Activated naive CD4-positive, alpha-beta T cell (primary cell): ENCODE measurements around the gene SYTL1.
A peak's percentile ranks its signal among the peaks of the same experiment; 100 is the strongest.

Experiments
- DNase-seq, 4 experiments: peaks; one replicate each; lab custom pipeline; 2025; lab: John Stamatoyannopoulos, UW

The SYTL1 gene

DNA sequence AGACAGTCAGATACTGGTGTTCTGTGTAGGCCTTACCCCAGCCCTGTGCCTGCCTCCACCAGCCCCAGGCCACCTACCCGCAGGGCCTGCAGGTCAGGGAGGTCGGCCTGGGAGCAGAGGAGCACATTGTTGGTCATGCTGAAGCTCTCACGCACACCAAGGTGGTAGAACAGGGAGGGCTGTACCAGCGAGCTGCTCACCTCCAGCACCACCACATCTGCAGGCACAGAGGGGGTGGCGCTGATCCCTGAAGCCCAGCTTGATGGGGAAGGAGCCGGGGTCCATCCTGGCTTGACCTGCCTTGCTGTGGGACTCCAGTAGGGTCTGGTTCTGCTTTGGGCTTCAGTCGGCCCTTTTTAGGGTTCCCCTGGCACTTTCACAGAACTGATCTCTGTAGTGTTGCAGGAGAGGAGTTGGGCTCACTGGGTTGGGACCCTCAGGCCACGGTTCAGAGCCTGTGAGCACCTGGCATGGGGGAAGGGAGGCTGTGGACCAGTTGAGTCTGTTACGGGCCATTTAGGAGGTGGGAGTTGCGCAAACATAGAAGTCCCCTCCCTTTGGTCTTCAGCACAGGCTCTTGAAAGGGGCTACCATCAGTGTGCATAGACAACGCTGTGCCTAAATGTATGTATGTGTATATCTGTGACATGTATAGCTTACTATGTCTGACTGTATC is 23.0 kb downstream of the SYTL1 start:
- no peak for DNase-seq

DNA sequence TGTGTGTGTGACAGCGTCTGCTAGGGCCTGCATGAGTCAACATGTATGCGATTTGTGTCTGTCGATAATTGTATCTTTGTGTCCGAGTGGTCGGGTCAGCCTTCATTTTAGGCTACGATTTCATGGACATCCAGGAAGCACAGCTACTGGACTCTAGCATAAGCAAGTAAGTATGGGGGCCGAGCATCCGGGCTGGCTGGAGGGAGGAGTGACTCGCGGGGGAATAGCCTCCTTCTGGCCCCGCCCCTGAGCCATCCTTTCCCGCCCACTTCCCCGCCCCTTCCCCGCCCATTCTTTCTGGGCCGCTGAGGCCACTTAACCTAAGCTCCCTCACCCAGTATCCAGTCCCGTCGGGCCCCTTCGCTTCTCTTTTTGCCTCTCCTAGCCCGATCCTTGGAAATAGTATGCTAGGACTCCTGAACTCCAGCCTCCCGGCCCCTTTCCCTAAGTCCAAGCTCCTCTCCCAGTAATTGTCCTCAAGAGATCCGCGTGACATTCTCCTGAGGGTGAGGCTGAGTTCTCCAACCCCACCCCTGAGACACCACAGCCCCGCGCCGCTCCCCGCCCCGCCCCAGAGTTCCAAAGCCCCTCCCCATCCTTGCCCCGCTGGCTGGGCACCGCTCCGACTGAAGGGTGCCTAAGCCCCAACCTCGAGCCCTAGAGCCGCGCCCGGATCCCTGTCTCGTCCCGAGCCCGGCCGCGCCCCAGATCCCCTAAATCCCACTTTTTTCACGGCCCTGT is 23.7 kb downstream of the SYTL1 start:
- peak; percentile 22 to 67 (median 49) for DNase-seq

DNA sequence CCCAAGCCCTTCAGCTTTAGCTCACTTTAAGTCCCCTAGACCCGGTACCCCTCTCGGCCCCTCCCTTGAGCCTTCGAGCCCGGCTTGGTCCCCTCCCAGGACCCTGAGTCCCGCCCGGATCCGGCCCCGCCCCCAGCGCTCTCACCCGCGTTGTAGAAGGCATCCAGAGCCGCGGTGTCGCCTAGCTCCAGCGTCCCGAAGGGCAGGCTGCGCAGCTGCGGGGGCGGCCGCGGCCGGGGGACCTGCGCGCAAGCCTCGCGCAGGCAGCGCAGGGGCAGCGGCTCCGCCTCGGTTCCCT is 24.2 kb downstream of the SYTL1 start:
- peak; percentile 20 to 53 (median 27) for DNase-seq

DNA sequence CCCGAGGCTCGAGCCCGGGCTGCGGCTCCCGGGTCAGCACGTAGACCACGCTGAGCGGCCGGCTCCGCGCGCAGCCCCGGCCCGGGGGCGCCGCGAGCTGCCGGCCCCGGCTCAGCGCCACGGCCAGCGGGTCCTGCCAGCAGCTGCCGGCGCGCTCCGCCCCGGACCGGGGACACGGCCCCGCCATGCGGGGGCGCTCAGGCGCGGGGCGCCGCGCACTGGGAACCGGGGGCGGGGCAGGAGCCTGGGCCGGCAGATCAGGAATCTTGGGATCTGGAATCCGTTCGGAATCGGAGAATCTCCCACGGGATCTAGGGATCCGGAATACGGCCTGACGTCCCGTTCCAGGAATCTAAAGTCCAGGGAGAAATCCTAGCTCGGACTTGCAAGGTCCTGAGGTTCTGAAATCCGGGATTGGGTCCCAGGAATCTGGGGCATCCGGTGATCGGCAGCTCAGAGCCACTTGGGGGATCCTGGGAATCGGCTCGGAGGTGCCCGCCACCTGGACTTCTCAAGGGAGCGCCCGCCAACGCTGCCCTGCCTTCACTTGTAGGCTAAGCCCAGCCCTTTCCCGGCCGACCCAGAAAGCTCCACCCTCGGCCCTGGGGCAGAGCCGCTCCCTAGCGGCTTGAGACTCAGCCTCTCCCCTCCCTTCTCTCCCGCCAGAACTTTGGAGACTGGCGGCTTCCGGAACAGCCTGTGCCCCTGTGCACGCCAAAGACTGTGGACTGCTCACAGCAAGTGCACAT is 24.8 kb downstream of the SYTL1 start, which contains the start of gene MAP3K6:
Gene MAP3K6 (minus strand): TSS at position 551 of the 749 bp plus-strand sequence. CDS start 364 bp downstream, at position 187.
- DNase-seq, result peak in 1 of 4 experiments; percentile 41

DNA sequence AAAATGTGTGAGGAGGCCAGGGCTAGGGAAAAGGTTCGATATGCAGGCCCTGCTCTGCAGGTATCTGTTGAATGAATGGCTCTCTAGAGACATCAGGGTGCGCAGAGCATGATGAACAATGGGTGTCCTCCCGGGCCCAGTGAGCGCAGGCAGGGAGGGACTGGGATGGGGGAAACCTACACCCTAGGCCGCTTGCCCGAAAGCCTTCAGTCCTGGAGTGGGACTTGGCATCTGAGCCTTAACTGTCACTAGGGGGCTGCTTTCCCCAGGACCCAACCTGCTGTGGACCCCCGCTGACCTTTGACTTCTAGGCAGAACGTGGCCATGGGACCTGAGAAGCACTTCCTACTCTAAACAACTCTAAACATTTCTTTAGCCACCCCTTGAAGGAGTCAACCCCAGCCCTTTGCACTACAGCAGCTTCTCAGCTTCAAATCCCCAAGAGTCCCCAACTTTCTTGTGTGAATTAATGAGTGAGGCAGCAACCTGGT is 25.4 kb downstream of the SYTL1 start:
- DNase-seq, result no peak

DNA sequence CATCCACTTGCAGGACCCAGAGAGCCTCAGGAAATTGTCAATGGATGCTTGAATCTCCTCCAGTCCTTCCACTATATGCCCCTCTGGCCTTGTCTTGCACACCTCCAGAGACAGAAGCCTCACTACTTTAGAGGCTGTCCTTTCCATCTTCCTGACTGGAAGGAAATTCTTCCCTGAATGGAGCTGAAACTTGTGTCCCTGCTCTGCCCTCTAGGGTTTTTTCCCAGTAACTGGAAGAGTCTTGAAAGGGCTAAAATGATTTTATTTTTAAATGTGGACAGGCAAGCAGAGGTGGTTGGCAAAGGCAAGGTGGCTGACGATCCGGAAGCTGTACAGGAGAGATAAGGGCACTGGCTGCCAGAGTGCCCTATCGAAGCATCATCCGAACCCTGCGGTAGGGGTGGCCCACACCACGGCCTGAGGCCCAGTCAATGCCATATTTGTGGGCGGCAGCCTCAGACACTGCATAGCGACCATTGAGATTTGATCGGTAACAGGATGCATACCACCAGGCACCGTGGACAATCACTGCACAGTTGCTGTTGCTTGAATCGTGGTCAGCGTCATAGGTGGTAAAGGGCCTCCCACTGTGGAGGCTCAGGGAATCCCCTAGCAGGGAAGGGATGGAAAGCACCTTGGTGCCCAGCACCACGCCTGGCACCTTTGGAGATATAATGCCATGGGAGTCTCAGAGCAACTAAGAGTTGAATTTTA is 27.2 kb downstream of the SYTL1 start:
- DNase-seq, result no peak

DNA sequence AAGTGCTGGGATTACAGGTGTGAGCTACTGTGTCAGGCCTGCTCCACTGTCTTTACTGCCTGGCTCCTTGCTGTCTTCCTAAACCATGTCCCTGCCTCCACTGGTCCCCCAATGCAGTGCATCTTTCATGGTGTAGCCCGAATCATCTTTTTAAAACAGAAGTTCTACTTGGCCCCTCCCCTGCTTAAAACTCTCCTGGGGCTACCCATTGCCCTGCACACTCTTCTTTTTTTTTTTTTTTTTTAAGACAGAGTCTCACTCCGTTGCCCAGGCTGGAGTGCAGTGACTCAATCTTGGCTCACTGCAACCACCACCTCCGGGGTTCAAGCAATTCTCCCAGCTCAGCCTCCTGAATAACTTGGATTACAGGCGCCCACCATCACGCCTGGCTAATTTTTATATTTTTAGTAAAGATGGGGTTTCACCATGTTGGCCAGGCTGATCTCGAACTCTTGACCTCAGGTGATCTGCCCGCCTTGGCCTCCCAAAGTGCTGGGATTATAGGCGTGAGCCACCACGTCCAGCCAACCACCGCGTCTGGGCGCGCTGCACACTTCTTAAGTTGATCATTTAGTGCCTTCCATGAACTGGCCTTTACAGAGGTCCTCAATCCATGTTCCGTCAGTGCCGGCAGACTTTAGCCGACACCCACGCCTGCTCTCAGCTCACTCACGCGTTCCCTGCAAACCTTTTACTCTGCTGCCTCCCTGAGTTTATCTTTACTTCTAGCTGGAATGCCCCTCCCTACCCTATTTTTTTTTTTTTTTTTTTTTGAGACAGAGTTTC is 30.4 kb downstream of the SYTL1 start:
- no peak for DNase-seq

DNA sequence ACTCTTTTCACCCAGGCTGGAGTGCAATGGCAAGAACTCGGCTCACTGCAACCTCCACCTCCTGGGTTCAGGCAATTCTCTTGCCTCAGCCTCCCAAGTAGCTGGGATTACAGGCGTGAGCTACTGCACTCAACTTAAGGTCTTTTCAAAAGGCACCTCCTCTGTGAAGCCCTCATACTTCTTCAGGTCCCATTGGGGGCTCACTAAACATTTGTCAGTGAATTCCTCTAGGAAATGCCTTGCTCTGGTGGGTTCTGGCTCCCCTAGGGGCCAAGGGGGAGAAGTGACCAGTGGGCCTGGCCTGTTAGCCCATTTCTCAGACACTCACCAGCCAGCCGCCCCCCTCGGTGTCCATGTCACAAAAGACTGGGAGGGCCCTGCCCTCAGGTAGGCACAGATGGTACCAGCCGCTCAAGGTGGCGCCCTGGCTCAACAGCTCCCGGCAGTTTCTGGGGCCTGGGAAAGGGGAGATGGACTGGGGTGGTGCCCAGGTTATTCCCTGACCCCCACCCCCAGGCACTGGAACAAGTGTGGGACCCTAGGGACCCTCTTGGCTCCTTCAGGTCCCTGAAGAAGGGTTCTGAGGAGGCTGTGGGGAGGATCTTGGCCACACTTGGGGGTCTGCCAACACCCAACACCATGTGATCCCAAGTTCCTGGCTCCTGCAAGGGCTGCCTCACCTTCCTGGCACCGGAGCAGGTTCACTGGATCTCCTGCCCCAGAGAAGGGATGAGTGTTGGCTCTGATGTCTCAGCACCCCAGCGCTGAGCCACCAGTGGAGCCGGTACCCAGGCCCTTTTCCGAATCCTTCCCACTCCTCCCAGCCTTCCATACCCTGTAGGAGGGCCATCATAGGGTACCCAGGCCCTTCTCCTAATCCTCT is 31.2 kb downstream of the SYTL1 start:
- no peak for DNase-seq

DNA sequence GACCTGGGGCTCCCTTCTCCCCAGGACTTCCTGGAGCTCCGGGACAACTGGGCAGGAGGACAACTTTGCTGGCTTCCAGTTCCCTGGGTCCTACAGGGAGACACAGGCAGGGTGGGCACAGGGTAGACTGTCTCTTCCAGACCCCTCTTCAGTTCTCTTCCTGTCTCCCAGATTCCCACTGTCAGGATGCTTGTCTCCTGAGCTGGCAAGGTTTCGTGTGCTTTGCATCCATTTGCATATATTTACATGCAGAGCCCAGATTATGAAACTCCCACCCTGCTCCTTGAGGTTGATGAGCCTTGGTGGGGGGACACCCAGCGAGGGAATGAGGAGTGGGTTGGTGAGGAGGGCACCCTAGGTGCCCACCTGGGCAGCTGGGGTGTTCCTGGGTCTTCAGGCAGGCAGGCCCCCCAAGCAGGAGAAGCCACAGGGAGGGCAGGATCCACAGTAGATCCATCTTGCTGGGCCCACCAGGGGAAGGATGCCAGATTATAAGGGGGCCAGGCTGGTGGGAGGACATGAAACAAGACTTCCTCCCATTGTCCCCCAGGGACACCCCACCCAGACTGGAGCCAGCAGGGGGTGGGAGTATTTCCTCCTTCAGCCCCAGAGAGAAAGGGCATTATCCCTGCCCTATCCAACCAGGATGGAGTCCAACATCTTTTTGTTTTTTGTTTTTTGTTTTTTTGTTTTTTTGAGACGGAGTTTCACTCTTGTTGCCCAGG is 32.7 kb downstream of the SYTL1 start, which contains the start of gene FCN3:
Gene FCN3 (minus strand): TSS at position 463 of the 725 bp plus-strand sequence. CDS start 6 bp downstream, at position 457.
- no peak for DNase-seq

DNA sequence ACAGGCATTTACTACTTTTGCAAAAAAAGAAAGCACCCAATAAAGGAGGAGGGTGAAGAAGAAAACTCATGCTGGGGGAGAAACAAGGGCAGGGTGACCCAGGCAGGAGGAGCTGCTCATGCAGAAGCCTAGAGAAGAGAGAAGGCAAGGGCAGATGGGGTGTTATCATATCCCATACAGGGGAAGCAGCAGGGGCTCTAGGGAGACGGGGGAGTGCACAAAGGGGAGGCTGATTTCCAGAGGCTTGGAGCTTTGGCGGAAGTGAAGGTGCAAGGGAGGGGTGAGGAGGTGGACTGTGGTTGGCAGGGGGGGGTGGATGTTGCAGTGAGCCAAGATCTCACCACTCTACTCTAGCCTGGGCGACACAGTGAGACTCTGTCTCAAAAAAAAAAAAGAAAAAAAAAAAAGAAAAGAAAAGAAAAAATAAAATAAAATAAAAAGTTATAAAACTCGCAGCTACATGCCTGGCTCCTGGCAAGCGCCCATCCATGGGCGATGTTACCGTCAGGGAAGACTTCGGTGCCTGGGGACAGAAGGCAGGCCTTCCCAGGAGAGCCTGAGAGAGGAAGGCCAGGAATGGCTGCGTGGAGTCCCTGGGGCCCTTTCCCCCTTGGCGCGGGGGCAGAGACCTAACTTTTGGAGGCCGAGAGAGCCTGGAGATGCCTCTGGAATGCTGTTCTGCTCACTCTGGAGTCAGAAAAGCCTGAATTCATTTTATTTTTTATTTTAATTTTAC is 36.1 kb downstream of the SYTL1 start:
- DNase-seq, result no peak

DNA sequence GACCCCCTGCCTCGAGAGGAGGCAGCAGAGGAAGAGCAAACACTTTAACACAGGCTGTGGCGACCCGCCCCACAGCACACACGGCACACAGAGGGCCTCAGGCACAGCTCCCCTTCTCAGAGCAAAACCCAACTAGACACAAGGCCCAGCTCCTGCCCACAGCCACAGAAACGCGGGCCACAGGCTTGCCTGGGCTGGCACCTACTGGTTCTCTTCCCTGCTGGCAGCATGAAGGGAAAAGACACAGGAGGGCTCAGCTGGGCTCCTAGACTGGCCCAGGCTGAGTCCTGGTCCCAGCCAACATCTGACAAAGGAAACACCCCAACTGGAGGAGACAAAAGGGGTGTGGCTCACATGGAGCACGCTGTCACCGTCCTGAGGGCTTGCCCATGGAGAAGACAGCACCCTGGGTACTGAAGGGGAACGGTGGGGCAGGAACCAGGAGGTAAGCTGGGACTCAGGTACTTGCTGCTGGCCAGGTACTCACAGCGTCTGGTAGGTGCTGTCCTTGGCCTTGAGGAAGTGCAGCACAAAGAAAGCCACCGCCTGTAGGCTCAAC is 37.8 kb downstream of the SYTL1 start:
- DNase-seq, result no peak

DNA sequence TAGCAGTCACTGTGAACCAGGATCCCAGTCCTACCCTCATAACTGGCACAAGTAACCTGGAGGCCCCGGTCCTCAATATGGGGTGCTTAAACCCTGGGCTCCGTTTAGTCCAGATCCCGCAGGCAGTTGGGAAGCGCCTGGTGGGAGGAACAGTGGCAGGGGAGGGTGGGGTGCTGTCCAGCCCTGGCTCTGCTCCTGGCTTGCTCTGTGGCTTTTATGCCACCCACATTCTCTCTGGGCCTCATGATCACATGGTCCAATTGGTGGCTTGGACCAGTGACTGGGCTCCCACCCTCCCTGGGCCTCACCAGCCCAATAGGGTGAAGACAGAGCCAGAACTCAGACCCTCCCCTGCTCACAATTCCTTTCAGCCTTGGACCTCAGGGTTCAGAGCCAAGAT is 38.4 kb downstream of the SYTL1 start:
- DNase-seq, result no peak

DNA sequence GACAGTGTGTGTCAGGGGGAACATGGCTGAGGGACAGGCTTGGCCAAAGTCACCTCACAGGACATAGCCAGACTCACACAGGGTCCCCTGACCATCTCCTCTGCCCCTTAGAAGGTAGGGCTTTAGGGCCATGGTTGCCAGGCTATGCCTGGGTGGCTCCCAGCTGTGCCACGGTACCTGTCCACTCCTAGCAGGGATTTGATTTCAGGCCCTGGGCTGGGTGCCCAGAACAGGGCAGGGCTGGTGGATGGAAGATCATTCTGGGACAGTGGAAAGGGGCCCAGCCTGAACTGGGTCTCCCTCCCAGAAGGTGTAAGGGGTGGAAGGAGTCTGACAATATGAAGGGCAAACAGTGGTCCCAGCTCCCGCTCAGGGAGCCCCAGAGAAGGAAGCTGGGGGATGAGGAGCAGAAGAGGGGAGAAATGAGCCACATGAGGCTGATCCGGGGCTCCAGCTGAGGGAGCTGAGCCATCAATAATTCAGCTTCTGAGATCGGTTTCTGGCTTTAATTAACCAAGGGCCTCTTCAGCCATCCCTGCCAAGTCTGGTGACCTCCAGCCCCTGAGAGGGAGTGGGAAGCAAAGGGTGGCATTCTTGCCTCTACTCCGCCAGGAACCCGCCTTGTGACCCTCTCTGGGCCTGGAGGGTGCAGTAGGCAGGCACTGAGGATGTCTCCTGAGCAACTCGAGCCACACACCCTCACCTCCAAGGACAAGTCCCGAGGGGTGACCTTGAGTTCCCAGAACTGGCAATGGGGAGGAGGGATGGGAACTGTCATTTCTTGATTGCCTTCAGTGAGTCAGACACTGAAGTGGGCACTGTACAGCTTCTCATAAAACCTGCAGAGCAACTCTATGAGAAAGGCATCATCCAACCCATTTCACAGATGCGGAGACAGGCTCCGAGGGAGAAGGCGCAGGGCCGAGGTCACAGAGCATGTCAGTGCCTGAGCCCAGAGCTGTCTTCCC is 39.2 kb downstream of the SYTL1 start:
- no peak for DNase-seq

DNA sequence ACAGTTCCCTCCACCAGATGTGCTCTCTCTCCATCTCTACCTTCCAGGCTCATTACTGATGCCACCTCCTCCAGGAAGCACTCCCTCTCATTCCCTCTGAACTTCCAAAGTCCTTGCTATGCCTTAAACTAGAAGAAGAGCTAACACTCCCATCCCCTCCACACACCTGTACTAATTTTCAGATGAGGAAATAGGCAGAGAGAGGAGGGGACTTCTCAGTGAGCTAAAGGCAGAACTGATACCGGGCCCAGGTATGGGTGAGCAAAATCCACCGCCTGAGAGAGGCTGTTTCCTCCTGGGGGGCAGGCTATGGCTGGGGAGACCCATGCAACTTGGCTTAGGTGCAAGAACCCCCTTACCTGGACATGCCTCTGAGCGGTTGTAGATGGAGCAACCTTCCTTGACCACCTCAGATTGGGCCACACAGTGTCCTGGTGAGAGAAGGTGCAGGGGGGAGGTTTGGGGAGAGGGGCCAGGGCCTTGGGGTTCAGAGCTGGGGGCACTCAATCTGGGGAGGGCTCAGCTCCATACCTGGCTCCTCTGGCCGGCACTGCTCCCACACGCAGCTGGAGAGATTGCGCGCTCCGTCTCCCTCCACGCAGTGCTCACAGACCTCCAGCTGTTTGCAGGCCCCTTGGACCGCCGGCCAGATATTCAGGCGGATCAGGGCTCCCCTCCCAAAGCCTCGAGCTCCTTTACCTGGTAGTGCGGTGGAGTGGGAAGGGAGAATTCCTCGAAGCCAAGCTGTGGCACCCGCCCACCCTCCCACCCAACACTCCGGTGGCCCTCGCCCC is 40.3 kb downstream of the SYTL1 start:
- DNase-seq, result no peak

DNA sequence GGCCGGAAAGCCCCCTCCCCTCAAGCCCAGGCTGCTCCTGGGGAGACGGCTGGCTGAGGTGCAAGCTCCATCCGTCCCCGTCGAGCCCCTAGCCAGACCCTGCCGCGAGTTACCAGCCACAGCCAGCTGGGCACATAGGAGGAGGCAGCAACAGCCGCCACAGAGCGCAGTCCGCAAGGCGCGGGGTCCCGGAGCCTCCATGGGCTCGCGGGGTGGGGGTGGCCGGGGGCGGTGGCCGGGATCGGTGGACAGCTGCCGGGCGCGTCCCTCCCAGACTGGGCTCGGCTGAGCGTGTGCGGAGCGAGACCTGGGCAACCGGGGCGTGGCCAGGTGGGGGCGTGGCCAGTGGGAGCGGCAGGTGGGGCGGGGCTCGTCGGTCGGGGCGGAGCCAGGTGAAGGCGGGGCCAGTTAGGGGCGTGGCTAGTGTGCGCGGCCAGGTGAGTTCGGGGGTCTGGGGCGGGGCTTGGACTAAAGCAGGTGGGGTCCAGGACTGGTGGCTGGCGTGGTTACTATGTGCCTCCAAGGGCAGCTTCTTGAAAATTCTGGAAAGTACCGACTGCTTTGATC is 41.3 kb downstream of the SYTL1 start, which contains the start of gene CD164L2:
Gene CD164L2 (minus strand): TSS at position 295 of the 567 bp plus-strand sequence. CDS start 94 bp downstream, at position 201.
- DNase-seq, result peak in 2 of 4 experiments; percentile 16 to 30

DNA sequence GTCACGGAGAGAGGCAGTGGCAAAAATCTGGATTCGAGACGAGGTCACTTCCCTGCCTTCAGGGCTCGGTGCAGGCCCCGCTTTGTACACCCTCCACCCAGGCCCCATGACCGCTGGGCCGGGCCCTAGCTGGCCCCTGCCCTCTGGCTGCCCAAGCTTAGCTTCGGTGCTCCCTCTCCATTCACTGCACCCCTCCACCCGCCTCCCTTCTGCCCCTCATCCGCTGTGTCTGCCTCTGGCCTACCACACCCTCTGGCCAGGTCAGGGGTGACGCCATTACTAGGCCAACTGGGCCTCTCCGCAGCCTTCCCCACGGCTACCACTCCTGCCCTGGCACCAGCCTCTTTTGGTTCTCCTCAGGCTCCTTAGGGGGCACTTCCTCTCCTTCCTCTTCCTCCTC is 41.8 kb downstream of the SYTL1 start:
- no peak for DNase-seq
